Measurements from ENCODE around the gene SH3GL3.

The SH3GL3 gene, protein sequence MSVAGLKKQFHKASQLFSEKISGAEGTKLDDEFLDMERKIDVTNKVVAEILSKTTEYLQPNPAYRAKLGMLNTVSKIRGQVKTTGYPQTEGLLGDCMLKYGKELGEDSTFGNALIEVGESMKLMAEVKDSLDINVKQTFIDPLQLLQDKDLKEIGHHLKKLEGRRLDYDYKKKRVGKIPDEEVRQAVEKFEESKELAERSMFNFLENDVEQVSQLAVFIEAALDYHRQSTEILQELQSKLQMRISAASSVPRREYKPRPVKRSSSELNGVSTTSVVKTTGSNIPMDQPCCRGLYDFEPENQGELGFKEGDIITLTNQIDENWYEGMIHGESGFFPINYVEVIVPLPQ

GRCh38 chr15:83446904-83447709, at the start of gene SH3GL3:
TSS of gene SH3GL3 (plus strand) at chr15:83447341. CDS start at chr15:83447534, 193 bp downstream.
- FAIRE-seq, result no peak

GRCh38 chr15:83398626-83399025, 48.5 kb upstream of the SH3GL3 start:
- no peak for FAIRE-seq

DNA sequence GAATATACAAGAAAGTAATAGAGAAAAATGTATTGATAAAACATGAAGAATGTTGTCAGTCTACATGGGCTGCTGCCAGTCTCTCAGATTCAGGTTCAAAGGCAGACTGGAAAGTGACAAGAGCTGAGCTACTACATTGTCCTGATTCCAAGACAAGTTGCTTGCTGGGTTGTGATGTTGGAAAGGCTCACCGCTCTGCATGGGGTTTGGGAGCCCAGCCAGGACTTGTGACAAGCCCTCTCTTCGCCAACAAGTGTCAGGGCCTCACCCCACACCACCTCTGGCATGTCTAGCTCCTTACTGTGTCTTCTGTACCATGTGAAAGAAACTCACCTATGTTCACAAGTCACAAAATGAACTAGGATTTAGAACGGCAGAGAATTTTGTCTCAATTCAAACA, 43.0 kb upstream of the SH3GL3 start:
- no peak for FAIRE-seq

DNA sequence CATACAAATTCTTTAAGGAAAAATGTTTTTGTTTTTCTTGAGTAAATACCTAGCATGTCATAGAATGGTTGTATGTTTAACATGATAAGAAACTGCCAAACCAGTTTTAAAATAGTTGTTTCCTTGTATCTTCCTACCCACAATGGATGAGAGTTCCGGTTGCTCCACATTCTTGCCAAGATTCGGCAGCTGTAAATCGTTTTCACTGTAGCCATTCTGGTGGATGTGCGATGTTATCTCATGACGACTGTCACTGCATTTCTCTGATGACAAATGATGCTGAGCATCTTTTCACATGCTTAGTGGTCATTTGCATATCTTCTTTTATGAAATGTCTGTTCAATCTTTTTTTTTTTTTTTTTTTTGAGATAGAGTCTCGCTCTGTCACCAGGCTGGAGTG, 36.6 kb upstream of the SH3GL3 start:
- no peak for FAIRE-seq

- FAIRE-seq, result no peak
These were observed 34.0 kb upstream of the SH3GL3 start for GRCh38 chr15:83413054-83413719.

DNA sequence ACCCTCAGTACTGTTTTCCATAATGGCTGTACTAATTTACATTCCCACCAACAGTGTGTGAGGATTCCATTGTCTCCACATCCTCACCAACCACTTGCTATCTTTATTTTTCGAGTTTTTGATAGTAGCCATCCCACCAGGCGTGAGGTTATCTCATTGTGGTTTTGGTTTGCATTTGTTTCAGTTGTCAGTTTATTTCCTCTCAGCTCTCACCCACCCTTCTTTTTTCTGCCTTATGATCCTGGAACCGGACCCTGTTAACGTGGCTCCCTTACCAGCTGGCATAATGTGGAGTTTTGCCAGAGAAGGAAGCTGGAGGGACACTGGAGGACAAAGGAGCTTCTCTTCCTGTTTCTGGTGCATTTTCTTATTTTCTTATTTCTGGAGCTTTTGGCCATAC, 25.1 kb upstream of the SH3GL3 start:
- FAIRE-seq, result no peak

- FAIRE-seq, result no peak
These were observed 24.6 kb upstream of the SH3GL3 start for GRCh38 chr15:83422541-83422940.

- FAIRE-seq, result no peak
These were observed 23.0 kb upstream of the SH3GL3 start for GRCh38 chr15:83424101-83424500.

- FAIRE-seq, result no peak
These were observed 16.7 kb upstream of the SH3GL3 start for GRCh38 chr15:83430441-83430840.

GRCh38 chr15:83431521-83431920, 15.6 kb upstream of the SH3GL3 start:
- no peak for FAIRE-seq

GRCh38 chr15:83435202-83435601, 11.9 kb upstream of the SH3GL3 start:
- no peak for FAIRE-seq

GRCh38 chr15:83435782-83436181, 11.4 kb upstream of the SH3GL3 start:
- no peak for FAIRE-seq

DNA sequence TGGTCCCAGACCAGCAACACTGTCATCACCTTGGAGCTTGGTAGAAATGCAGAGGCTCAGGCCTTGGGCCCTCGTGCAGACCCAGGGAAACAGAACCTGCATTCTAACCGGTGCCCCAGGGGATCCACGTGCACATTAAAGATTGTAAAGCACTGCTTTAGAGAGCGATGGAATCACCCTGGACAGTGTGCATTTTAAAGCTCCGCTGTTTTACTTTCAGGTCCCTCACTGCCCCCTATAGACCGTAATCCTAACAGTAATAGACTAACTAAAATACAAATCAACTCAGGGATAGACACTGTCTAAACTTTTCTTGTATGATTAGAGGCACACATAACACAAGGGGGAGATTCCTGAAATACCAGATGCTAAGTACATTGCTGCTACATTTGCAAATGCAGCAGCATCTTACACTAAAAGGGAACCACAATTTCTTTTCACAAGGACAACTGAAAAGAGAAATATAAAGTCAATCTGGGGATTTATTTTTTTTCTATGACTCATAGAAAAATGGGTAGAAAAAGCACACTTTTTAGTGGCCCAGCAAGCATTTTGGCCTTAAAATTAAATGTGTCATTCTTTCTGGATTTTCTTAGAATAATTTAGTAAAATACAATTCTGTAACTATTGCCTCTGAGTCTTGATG, 10.5 kb upstream of the SH3GL3 start:
- FAIRE-seq, result no peak

- FAIRE-seq, result no peak
These were observed 3.9 kb upstream of the SH3GL3 start for GRCh38 chr15:83443076-83443847.

DNA sequence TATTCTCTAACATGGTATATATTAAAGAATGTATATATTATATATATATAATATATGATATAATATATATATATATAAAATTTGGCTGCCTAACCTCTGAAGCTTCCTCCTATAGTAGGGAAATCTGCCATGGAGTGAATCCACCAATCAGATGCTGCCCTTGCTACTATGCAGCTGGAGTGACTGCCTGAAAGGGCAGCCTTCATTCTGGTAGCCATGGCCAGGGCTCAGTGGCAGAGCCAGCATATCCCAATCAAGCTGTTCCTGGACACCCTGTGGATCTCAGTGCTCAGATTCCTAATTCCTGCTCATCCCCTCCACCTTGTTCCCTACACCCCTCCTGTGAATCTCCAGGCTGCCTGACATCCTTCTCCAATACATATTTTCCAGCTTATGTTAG, 2.2 kb upstream of the SH3GL3 start:
- no peak for FAIRE-seq

GRCh38 chr15:83445643-83446042, 1.5 kb upstream of the SH3GL3 start:
- FAIRE-seq, result no peak

GRCh38 chr15:83446417-83446816, 724 bp upstream of the SH3GL3 start:
- FAIRE-seq, result no peak

DNA sequence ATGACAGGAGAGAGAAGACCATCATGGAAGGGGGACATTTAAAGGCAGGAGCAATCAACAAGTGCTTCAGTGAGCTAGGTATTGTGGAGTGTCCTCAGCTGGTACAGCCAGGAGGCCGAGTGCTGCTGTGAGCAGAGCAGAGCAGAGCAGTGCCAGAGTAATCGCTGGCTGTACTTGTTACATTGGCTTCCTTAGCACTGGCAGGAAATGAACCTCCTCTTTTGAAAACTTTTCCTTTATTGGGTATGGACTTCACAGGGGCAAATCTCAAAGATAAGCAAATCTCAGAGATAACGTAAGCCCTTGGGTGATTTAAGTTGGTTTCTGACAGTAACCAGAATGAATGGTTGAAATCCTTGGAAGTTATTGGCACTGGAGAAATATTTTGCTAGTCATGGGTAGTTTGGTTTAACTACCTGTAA, 2.1 kb downstream of the SH3GL3 start:
- FAIRE-seq, result no peak

GRCh38 chr15:83449937-83450506, 2.9 kb downstream of the SH3GL3 start:
- FAIRE-seq, result no peak

DNA sequence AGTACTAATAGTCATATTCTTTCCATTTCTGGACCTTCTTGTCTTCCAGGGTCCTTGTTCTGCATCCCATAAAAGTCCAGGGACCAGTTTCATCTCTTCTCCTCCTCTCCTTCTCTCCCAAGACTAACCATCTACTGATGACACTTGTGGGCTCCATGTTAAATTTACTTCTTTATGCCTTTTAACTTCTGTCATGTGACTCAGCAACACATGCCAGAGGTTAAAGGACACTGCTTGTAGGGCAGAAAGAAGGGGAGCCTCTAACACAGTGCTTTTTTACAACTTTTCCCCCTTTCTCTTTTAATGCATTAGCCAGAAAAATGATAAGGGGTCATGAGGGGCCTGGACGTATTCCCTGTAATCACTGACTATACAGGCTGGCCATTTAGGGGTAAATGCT, 10.0 kb downstream of the SH3GL3 start:
- no peak for FAIRE-seq

GRCh38 chr15:83458381-83458780, 11.2 kb downstream of the SH3GL3 start:
- FAIRE-seq, result no peak

DNA sequence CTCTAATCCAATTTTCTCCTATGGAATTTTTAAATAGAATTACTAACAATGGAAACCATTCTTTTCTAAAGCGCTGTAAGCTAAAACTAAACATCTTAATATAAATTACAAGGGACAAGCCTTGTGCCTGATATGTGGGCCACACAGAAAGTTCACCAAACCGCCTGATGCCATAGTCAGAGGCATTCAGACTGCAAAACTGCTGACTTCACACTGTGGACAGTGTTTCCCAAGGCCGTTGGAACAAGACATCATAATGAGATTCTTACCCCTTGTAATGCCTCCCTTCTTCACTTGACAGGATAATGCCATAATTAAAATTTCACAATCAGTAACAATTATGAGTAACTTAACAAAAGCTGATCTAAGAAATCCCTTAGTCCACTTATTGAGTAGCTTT, 14.9 kb downstream of the SH3GL3 start:
- FAIRE-seq, result no peak

All from G401.6 (cell line).